ENCODE results near the gene KCP.

The KCP gene

GRCh38 chr7:128923411-128923800 lies 12.9 kb upstream of the KCP start:
- H3K4me3 ChIP-seq (ENCODE audit: low read depth, low read length) = no peak overlapping the region
- no peak for DNase-seq (ENCODE audit: low read depth)
- TF ChIP-seq MYC (IDR thresholded peaks at IDR 0.05; ENCODE audit: low read depth, low read length) (no peak), POLR2A (IDR thresholded peaks at IDR 0.05; ENCODE audit: extremely low read depth, insufficient read length) (no peak)
- TF ChIP-seq, protein P1, sequence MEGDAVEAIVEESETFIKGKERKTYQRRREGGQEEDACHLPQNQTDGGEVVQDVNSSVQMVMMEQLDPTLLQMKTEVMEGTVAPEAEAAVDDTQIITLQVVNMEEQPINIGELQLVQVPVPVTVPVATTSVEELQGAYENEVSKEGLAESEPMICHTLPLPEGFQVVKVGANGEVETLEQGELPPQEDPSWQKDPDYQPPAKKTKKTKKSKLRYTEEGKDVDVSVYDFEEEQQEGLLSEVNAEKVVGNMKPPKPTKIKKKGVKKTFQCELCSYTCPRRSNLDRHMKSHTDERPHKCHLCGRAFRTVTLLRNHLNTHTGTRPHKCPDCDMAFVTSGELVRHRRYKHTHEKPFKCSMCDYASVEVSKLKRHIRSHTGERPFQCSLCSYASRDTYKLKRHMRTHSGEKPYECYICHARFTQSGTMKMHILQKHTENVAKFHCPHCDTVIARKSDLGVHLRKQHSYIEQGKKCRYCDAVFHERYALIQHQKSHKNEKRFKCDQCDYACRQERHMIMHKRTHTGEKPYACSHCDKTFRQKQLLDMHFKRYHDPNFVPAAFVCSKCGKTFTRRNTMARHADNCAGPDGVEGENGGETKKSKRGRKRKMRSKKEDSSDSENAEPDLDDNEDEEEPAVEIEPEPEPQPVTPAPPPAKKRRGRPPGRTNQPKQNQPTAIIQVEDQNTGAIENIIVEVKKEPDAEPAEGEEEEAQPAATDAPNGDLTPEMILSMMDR (IDR thresholded peaks at IDR 0.05; ENCODE audit: low read depth, low read length) = no peak

- DNase-seq (ENCODE audit: low read depth) = no peak
- H3K4me3 ChIP-seq (ENCODE audit: low read depth, low read length) = no peak overlapping the region
- TF ChIP-seq MAX (IDR thresholded peaks at IDR 0.05; ENCODE audit: low read depth, low read length) = no peak
Measured at GRCh38 chr7:128922496-128923410, 12.2 kb upstream of the KCP start.

DNA sequence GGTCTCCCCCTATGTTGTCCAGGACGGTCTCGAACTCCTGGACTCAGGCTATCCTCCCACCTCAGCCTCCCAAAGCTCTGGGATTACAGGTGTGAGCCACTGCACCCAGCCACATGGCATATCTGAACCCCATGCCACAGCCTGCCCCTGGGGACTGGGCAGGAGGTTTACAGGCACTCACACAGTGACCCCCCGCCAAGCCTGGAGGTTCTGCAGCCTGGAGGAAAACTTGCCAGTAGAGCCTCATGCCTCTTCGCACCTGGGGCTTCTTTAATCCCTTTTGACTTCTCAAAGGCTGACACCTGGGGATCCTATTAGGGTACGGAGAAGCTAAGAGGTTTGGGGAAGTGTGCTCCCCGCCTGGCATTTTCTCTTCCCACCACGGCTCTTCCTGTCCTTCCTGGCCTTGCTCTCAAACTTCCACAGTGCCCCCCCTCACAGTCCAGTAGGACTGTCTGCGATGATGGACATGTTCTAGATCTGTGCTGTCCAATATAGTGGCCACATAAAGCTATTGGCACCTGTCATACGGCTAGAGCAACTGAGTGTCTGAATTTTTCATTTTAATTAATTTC lies 11.4 kb upstream of the KCP start:
- TF ChIP-seq, protein P1 (IDR thresholded peaks at IDR 0.05; ENCODE audit: low read depth, low read length) = no peak
- TF ChIP-seq MYC (IDR thresholded peaks at IDR 0.05; ENCODE audit: low read depth, low read length) (no peak), MAX (IDR thresholded peaks at IDR 0.05; ENCODE audit: low read depth, low read length) (no peak), POLR2A (IDR thresholded peaks at IDR 0.05; ENCODE audit: extremely low read depth, insufficient read length) (no peak)
- DNase-seq (ENCODE audit: low read depth) = no peak
- H3K4me3 ChIP-seq (ENCODE audit: low read depth, low read length) = no peak overlapping the region

GRCh38 chr7:128920913-128921582 lies 10.5 kb upstream of the KCP start:
- TF ChIP-seq MYC (IDR thresholded peaks at IDR 0.05; ENCODE audit: low read depth, low read length) = no peak
- no peak for DNase-seq (ENCODE audit: low read depth)

GRCh38 chr7:128919881-128920799 lies 9.6 kb upstream of the KCP start:
- no peak overlapping the region for H3K4me3 ChIP-seq (ENCODE audit: low read depth, low read length)
- DNase-seq (ENCODE audit: low read depth) = no peak
- TF ChIP-seq MYC (IDR thresholded peaks at IDR 0.05; ENCODE audit: low read depth, low read length) (no peak), POLR2A (IDR thresholded peaks at IDR 0.05; ENCODE audit: extremely low read depth, insufficient read length) (no peak), MAX (IDR thresholded peaks at IDR 0.05; ENCODE audit: low read depth, low read length) (no peak)
- TF ChIP-seq, protein P1 (IDR thresholded peaks at IDR 0.05; ENCODE audit: low read depth, low read length) = no peak

More at GRCh38 chr7:128920913-128921582, 10.5 kb upstream of the KCP start:
- no peak overlapping the region for H3K4me3 ChIP-seq (ENCODE audit: low read depth, low read length)

DNA sequence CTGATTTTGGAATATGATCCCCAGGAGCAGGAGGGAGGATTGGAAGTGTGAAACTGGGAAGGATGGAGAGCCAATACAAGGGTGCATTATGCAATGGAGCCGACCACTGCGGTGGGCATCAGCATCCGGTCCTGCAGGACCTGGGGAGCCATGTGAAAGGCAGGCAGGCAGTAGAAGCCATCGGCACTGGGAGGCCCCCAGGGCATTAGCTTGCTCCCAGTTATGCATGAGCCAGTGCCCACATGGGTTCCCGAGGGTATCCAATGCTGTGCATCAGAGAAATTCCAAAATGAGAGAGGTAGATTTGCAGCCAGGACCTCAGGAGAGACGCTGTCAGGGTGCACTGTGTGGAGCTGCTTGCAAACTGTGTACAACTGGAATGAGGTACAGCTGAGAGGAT lies 8.7 kb upstream of the KCP start:
- TF ChIP-seq MAX (IDR thresholded peaks at IDR 0.05; ENCODE audit: low read depth, low read length) (no peak), POLR2A (IDR thresholded peaks at IDR 0.05; ENCODE audit: extremely low read depth, insufficient read length) (no peak), MYC (IDR thresholded peaks at IDR 0.05; ENCODE audit: low read depth, low read length) (no peak)
- TF ChIP-seq, protein P1 (IDR thresholded peaks at IDR 0.05; ENCODE audit: low read depth, low read length) = no peak
- DNase-seq (ENCODE audit: low read depth) = no peak
- H3K4me3 ChIP-seq (ENCODE audit: low read depth, low read length) = no peak overlapping the region

All from NB4 (cell line).